SKM-1 (cell line): Measurements from ENCODE around the gene SYT3.

Experiments
- DNase-seq: peaks from one replicate; lab custom pipeline; 2025; ENCODE audit not compliant: unreplicated experiment; lab: John Stamatoyannopoulos, UW

SYT3 gene, protein sequence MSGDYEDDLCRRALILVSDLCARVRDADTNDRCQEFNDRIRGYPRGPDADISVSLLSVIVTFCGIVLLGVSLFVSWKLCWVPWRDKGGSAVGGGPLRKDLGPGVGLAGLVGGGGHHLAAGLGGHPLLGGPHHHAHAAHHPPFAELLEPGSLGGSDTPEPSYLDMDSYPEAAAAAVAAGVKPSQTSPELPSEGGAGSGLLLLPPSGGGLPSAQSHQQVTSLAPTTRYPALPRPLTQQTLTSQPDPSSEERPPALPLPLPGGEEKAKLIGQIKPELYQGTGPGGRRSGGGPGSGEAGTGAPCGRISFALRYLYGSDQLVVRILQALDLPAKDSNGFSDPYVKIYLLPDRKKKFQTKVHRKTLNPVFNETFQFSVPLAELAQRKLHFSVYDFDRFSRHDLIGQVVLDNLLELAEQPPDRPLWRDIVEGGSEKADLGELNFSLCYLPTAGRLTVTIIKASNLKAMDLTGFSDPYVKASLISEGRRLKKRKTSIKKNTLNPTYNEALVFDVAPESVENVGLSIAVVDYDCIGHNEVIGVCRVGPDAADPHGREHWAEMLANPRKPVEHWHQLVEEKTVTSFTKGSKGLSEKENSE

GRCh38 chr19:50639121-50640112 is at the start of gene SYT3:
TSS of gene SYT3 (minus strand) at chr19:50639881. CDS start at chr19:50637411, 2,470 bp downstream.
- DNase-seq, result no peak

- no peak for DNase-seq
These were observed 49.1 kb upstream of the SYT3 start for GRCh38 chr19:50688766-50689165.

- no peak for DNase-seq
These were observed 46.8 kb upstream of the SYT3 start for GRCh38 chr19:50686310-50687032.

DNA sequence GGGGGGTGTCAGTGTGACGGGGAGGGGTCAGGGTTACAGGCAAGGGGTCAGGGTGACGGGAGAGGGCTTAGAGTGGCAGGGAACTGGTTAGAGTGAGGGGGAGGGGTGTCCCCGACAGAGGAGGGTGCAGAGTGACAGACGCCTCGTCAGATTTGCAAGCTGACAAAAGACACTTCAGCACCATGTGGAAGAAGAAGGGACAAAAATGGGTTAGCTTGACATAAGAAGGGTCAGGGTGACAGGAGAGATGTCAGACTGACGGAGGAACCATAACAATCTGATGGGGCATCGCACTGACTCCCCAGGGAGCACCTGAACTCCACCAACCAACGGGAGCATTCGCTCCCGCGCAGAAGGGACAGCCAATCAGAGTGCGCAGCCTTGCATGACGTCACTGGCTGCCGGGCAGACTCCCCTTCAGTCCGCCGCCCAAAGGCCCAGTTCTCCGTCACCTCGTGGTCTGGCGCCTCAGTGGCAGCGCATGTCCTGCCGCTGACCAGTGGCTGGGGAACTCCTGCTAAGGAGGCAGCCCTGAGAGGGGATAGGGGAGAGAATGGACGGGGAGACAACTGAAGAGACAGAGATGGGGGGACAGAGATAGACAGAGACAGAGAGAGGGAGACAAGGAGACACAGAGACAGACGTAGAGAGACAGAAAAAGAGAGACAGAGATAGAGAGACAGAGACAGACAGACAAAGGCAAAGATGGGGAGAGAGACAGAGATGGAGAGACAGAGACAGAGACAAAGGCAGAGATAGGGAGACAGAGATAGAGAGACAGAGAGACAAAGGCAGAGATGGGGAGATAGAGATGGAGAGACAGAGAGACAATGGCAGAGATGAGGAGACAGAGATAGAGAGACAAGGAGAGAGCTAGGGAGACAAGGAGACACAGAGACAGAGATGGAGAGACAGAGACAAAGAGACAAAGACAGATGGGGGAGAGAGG is 39.8 kb upstream of the SYT3 start:
- peak; percentile 16 for DNase-seq

GRCh38 chr19:50678323-50678722 is 38.6 kb upstream of the SYT3 start:
- no peak for DNase-seq

DNA sequence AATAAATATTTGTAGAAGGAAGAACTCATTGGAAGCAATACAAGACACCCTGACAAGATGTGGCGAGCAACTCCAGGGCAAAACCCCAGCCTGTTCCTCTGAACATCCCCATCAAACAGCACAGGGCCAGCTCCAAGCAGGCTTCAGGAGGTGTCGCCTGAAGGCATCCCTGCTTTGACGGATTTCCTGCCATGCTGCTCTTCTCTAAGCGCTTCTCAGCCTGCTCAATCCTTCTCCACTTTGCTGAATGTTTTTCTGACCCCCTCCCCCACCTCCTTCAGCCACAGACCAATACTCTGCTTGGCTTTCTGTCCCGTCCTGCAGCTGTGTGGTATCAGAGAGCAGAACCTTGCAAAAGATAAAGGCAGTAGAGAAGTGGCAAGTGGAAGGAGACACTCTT is 38.0 kb upstream of the SYT3 start:
- no peak for DNase-seq

DNA sequence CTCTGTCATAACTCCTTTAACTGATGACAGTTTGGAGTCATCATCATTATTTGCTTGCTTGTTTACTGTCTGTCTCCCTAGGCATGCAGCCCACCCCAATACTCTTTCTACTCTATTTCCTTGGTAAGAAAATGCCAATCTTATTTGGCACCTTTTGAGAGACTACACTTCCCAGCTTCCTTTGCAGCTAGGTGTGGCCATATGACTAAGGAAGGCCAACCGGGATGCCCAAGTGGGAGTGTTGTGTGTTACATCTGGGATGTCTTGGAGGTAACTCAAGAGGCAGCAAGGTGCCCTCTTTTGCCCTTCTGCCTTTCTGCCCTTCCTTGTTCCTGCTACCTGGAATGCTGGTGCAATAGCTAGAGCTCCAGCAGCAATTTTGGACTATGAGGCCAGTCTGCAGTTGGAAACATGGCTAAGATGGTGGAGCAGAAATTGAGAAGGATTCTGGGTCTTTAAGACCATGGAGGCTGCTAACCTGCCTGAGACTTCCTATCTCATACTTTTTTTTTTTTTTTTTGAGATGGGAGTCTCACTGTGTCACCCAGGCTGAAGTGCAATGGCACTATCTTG is 37.0 kb upstream of the SYT3 start:
- no peak for DNase-seq

GRCh38 chr19:50673118-50673517 is 33.4 kb upstream of the SYT3 start:
- no peak for DNase-seq

GRCh38 chr19:50670102-50670380 is 30.4 kb upstream of the SYT3 start:
- DNase-seq, result no peak

DNA sequence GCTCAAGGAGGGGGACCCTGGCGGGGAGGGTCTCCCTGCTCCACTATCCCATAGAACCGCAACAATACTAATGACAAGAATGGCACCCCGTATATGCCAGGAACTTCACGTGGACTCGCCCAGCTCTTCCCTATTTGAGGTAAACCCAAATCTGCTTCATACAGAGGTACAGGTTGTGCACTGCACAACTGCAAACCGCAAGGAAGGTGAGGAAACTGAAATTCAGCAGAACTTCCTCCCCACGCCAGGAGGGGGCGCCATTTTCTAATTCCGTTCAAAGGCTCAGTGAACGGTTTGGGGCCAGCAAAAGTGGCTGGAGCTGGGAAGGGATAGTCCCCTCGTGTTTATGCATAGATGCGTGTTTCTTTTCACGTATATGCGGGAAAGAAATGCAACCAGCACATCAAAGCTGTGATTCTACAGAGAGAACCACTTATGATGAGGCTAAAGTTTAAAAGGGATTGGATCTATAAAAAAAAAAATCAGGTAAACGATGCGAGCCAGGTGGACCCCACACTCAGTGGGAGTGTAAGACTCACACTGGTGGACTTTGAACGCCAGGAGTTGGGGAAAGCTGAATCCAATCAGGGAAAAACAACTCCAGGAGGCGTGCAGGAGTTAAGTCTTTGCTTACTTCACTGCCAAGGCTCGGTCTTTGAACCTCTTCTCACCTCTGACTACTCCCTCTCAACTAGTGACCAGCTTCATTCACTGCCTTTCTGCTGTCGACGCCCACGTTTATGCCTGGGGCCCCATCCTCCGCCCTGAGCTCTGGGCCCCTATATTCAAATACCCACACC is 29.8 kb upstream of the SYT3 start:
- DNase-seq, result peak; percentile 16

GRCh38 chr19:50668879-50669278 is 29.2 kb upstream of the SYT3 start:
- no peak for DNase-seq

DNA sequence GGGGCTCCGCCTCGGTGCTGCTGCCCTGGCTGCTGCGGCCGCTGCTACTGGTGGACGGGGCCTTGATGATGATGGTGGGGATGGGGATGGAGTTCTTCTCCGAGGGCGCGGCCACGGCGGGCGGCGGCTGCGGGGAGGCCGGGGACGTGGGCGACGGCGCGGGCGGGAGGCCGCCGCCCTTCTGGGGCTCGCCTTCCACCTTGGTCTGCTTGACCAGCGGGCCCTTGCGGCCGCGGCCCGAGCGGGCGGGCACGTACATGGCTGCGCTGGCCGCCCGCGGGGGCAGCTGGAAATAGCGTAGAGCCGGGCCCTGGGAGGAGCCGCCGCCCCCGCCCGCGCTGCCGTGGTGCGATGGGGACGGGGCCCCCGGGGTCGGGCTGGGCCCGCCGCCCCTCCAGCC is 28.7 kb upstream of the SYT3 start:
- no peak for DNase-seq

GRCh38 chr19:50667759-50668231 is 28.1 kb upstream of the SYT3 start:
- no peak for DNase-seq

GRCh38 chr19:50667177-50667758 is 27.6 kb upstream of the SYT3 start:
- no peak for DNase-seq

DNA sequence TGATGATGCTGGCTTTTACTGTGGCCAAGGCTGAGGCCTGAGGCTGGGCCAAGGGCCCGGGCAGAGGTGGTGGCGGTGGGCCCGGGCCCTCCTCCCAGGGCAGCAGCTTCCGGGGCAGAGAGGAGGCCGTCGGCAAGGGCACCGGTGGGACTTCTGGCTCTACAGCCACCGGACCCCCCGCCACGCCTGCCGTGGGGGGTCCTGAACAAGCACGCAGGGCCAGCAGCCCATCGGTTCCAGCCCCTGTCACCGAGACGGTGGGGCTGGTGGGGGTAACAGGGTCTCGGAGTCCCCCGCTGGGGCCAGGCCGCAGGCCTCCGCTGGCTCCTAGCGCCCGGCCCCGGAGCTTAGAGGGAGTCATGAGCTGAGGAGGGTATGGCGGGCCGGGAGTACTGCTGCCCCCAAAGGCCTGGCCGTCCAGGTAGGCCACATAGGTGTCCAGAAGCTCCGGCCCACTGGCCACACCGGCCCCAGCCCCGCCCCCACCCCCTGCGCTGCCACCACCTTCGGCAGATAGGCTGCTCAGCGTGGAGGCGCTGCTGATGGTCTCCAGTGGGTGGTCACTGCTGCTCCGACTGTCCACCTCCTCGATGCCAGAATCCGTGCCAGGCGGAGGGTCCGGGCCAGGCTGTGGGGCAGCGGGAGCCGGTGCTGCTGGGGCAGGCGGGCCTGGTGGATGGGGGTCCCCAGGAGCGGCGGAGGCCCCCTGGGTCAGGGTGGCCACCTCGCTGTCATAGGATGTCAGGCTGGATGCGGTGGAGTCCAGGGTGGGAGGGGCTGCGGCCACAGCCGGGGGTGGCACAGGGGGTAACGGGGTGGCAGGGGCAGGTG is 26.9 kb upstream of the SYT3 start:
- DNase-seq, result no peak

GRCh38 chr19:50664204-50664603 is 24.5 kb upstream of the SYT3 start:
- no peak for DNase-seq

DNA sequence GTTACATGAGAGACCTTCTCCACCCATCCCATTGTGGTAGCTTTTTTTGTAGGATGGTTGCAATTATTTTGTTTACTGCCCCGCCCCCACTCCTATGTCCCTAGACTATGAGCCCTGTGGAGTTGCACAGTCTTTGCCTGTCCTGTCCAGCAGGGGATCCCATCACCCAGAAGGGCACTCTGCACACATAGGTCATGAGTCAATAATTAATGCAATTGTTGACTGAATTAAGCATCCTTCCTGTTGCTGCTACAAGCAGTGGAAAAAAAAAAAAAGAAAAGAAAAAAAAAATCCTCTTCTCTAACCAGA is 23.8 kb upstream of the SYT3 start:
- no peak for DNase-seq
